ENCODE results near the gene SH2D4B.

- TF ChIP-seq, protein P1, sequence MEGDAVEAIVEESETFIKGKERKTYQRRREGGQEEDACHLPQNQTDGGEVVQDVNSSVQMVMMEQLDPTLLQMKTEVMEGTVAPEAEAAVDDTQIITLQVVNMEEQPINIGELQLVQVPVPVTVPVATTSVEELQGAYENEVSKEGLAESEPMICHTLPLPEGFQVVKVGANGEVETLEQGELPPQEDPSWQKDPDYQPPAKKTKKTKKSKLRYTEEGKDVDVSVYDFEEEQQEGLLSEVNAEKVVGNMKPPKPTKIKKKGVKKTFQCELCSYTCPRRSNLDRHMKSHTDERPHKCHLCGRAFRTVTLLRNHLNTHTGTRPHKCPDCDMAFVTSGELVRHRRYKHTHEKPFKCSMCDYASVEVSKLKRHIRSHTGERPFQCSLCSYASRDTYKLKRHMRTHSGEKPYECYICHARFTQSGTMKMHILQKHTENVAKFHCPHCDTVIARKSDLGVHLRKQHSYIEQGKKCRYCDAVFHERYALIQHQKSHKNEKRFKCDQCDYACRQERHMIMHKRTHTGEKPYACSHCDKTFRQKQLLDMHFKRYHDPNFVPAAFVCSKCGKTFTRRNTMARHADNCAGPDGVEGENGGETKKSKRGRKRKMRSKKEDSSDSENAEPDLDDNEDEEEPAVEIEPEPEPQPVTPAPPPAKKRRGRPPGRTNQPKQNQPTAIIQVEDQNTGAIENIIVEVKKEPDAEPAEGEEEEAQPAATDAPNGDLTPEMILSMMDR (IDR thresholded peaks at IDR 0.05; ENCODE audit: poor library complexity), result no peak
- no peak for TF ChIP-seq EZH2 (IDR thresholded peaks at IDR 0.05; ENCODE audit: borderline replicate concordance)
Measured at GRCh38 chr10:80528185-80528700, 9.5 kb upstream of the SH2D4B start.

Data from hepatocyte (in vitro differentiated cells).